Pancreas (tissue), 10 donors: Measurements from ENCODE around the gene GTSE1. TPM values are rescaled to one million over a fixed set of nuclear protein-coding genes. Genes with fewer than 3 reads are reported as not detected.
A peak's percentile ranks its signal among the peaks of the same experiment; 100 is the strongest.

Source experiments
- ATAC-seq, 4 donors: fragments of 200-7000 bp; cut with Tn5 transposase; one replicate each; pipeline versions ENCODE4 v1.8.0 to v1.9.1; 2020; ENCODE audit warnings: mild to moderate bottlenecking in 4 of 4, moderate library complexity in 4 of 4
- DNase-seq, 6 donors: peaks; one replicate each; pipeline ENCODE4 v3.0.0-alpha.2; 2020
- FAIRE-seq: peaks from 2 replicates; lab custom pipeline; 2012; peaks lifted over from hg19 to GRCh38; lab: Jason Lieb, UNC
- H3K27ac ChIP-seq, 4 donors: fragments of 200-600 bp; sonication (generic); 1 replicate in 3 of 4; 2 replicates in 1 of 4; pipeline versions ENCODE4 v1.5.0 to v1.8.0; 2020
- H3K27me3 ChIP-seq, 4 donors: fragments of 200-600 bp; one replicate each; pipeline ENCODE4 v1.8.0; 2021
- H3K36me3 ChIP-seq, 3 donors: fragments of 200-600 bp; sonication (generic) in 1 of 3; one replicate each; pipeline versions ENCODE4 v1.5.0 to v1.8.0; 2020 to 2021
- H3K4me1 ChIP-seq, 3 donors: fragments of 200-600 bp; one replicate each; pipeline ENCODE4 v1.8.0; 2021
- H3K4me3 ChIP-seq, 4 donors: fragments of 200-600 bp; sonication (generic) in 2 of 4; one replicate each; pipeline versions ENCODE4 v1.5.0 to v1.8.0; 2020 to 2021
- H3K9me3 ChIP-seq, 4 donors: fragments of 200-600 bp; one replicate each; pipeline ENCODE4 v1.8.0; 2021
- CTCF ChIP-seq, 4 donors: fragments of 200-600 bp; sonication (generic) in 3 of 4; IDR thresholded peaks; one replicate each; pipeline versions ENCODE4 v1.5.0 to v1.8.0; 2021; ENCODE audit warnings: antibody characterized with exemption in 4 of 4
- WGBS, 2 donors: extraction: QIAGEN DNeasy Blood & Tissue Kit; methylation state at CpG; one replicate each; pipeline ENCODE4 v1.1.7; 2013; 5-methylcytosine and 5-hydroxymethylcytosine counted together
- intact Hi-C, 3 donors: fragments of 100-400 bp; cut with DNase I; formaldehyde crosslinking; loops; one replicate each; pipeline versions ENCODE4 v1.11.1 to v1.14.2; 2022
- polyA plus RNA-seq, 2 donors: library from polyadenylated mRNA; stranded (reverse); fragments of 200-250 nt; gene quantifications; one replicate each; pipeline ENCODE4 v1.2.3, GENCODE V29; 2013
- total RNA-seq, 6 donors: library from RNA; stranded (reverse); fragmentation: NEBNext Ultra II Directional in 4 of 6; extraction: Animal tissue kit (Norgen Biotek cat#: 25700) in 4 of 6; gene quantifications; one replicate each; pipeline versions ENCODE4 v1.2.1 to v1.2.4, GENCODE V29; 2021 to 2023
- donor health status: healthy with polysubstance abuse.
- donor health status: DM: no; HTN: no; CAD: no; lungs with moderate emphysema.
- donor health status: DM: no; HTN: no; CAD: no.
- donor health status: control.
- donor health status: control.
- donor health status: Bipolar disorder and iron deficiency.
- donor health status: DM: yes; HTN: yes; CAD: no.
- donor health status: DM: no; HTN: no; CAD: no.
- donor health status: DM: no; HTN: no; CAD: no.
- donor health status: DM: yes; HTN: yes; CAD: no.

The GTSE1 gene
- total and polyA plus RNA-seq, 8 donors = 0.12 to 0.75 (median 0.23) TPM; not detected in 1

GRCh38 chr22:46374663-46375474 lies 78.2 kb downstream of the GTSE1 start:
- H3K4me3 ChIP-seq = no peak overlapping the region
- no peak for FAIRE-seq
- intact Hi-C loops = no loop called here

GRCh38 chr22:46376111-46376510 lies 79.4 kb downstream of the GTSE1 start:
- whole genome bisulfite sequencing, 2 donors = 93 to 94% methylated on average over 3 of the region's 3 CpGs
- intact Hi-C loops = no loop called here
- H3K27me3 ChIP-seq = no peaks in the 10 kb centered on the region
- H3K4me1 ChIP-seq = peaks cover 27 to 34% (median 31%) of the 10 kb centered on the region in 3 donors
- FAIRE-seq (no peak), ATAC-seq (no peak), DNase-seq (no peak)
- H3K4me3 ChIP-seq = no peak overlapping the region
- H3K9me3 ChIP-seq = no peaks in the 10 kb centered on the region
- TF ChIP-seq CTCF (IDR thresholded peaks at IDR 0.05) = no peak
- H3K36me3 ChIP-seq = no peaks in the 10 kb centered on the region
- H3K27ac ChIP-seq = peak overlapping the region in 1 of 4 donors; percentile 80

More at GRCh38 chr22:46374663-46375474, 78.2 kb downstream of the GTSE1 start:
- WGBS, 2 donors = 77 to 78% methylated on average over 38 of the region's 38 CpGs
- H3K36me3 ChIP-seq = no peaks in the 10 kb centered on the region
- peak overlapping the region in 2 of 4 donors; percentile 5 to 11 for H3K27ac ChIP-seq
- H3K27me3 ChIP-seq = no peaks in the 10 kb centered on the region
- H3K4me1 ChIP-seq = peaks cover 27 to 30% (median 30%) of the 10 kb centered on the region in 3 donors
- ATAC-seq = peak; percentile 1 to 32 (median 14)
- DNase-seq = peak in 3 of 6 donors; percentile 53 to 77 (median 74)
- no peaks in the 10 kb centered on the region for H3K9me3 ChIP-seq
- no peak for TF ChIP-seq CTCF (IDR thresholded peaks at IDR 0.05)

GRCh38 chr22:46376908-46377524 lies 80.3 kb downstream of the GTSE1 start:
- peaks cover 27 to 34% (median 31%) of the 10 kb centered on the region in 3 donors for H3K4me1 ChIP-seq
- WGBS, 2 donors = 40 to 41% methylated on average over 19 of the region's 19 CpGs
- FAIRE-seq = no peak

GRCh38 chr22:46377525-46378425 lies 81.1 kb downstream of the GTSE1 start:
- Histone ChIP-seq H3K9me3 (no peaks in the 10 kb centered on the region), H3K36me3 (no peaks in the 10 kb centered on the region), H3K4me3 (no peak overlapping the region), H3K27ac (peak overlapping the region; percentile 75 to 89 (median 78)), H3K27me3 (no peaks in the 10 kb centered on the region), H3K4me1 (peaks cover 27 to 34% (median 31%) of the 10 kb centered on the region in 3 donors)
- intact Hi-C loops = no loop called here
- FAIRE-seq = no peak
- peak; percentile 81 to 95 (median 91) for DNase-seq
- peak; percentile 83 to 88 (median 86) for ATAC-seq
- 18 to 20% methylated on average over 27 of the region's 27 CpGs for WGBS, 2 donors
- no peak for TF ChIP-seq CTCF (IDR thresholded peaks at IDR 0.05)

More at GRCh38 chr22:46376908-46377524, 80.3 kb downstream of the GTSE1 start:
- no peaks in the 10 kb centered on the region for H3K9me3 ChIP-seq
- no peak overlapping the region for H3K4me3 ChIP-seq
- no peak for TF ChIP-seq CTCF (IDR thresholded peaks at IDR 0.05)
- DNase-seq (peak in 3 of 6 donors; percentile 44 to 74 (median 59)), ATAC-seq (peak; percentile 21 to 36 (median 28))
- no peaks in the 10 kb centered on the region for H3K27me3 ChIP-seq
- peak overlapping the region; percentile 75 to 89 (median 78) for H3K27ac ChIP-seq
- intact Hi-C loops = no loop called here
- H3K36me3 ChIP-seq = no peaks in the 10 kb centered on the region
